NCI-H128 (cell line): ENCODE results near the gene AMPD3.

Experiments used
- DNase-seq: peaks from one replicate; lab custom pipeline; 2025; ENCODE audit not compliant: unreplicated experiment; lab: John Stamatoyannopoulos, UW

AMPD3 gene

GRCh38 chr11:10459029-10459970 lies 4.2 kb downstream of the AMPD3 start:
- DNase-seq, result no peak

GRCh38 chr11:10460611-10461275 lies 5.7 kb downstream of the AMPD3 start:
- DNase-seq, result no peak

GRCh38 chr11:10461276-10461790 lies 6.3 kb downstream of the AMPD3 start:
- DNase-seq, result no peak

GRCh38 chr11:10462746-10463300 lies 7.8 kb downstream of the AMPD3 start:
- DNase-seq, result no peak

GRCh38 chr11:10473371-10473770 lies 18.3 kb downstream of the AMPD3 start:
- DNase-seq, result no peak

GRCh38 chr11:10474551-10474950 lies 19.5 kb downstream of the AMPD3 start:
- no peak for DNase-seq

GRCh38 chr11:10476342-10476741 lies 21.3 kb downstream of the AMPD3 start:
- DNase-seq, result no peak

- DNase-seq, result no peak
Measured at GRCh38 chr11:10476927-10477689, 22.0 kb downstream of the AMPD3 start.

GRCh38 chr11:10477690-10478046 lies 22.6 kb downstream of the AMPD3 start:
- DNase-seq, result no peak

- DNase-seq, result no peak
Measured at GRCh38 chr11:10478066-10478465, 23.0 kb downstream of the AMPD3 start.

GRCh38 chr11:10478574-10479550 lies 23.8 kb downstream of the AMPD3 start:
- DNase-seq, result no peak

- DNase-seq, result no peak
Measured at GRCh38 chr11:10480026-10480425, 25.0 kb downstream of the AMPD3 start.

- no peak for DNase-seq
Measured at GRCh38 chr11:10480760-10481159, 25.7 kb downstream of the AMPD3 start.

GRCh38 chr11:10481560-10482349 lies 26.7 kb downstream of the AMPD3 start:
- DNase-seq, result no peak

GRCh38 chr11:10483174-10483573 lies 28.1 kb downstream of the AMPD3 start:
- no peak for DNase-seq

GRCh38 chr11:10483584-10483983 lies 28.5 kb downstream of the AMPD3 start:
- DNase-seq, result no peak

- no peak for DNase-seq
Measured at GRCh38 chr11:10484461-10485180, 29.6 kb downstream of the AMPD3 start.

GRCh38 chr11:10485646-10486045 lies 30.6 kb downstream of the AMPD3 start:
- DNase-seq, result no peak
